GM21723 (cell line): Measurements from ENCODE around the gene RPL28.

ENCODE experiments used
- ATAC-seq: cut with Tn5 transposase; IDR thresholded peaks from one replicate; pipeline ENCODE4 v1.9.1; 2021; ENCODE audit warnings: mild to moderate bottlenecking, moderate library complexity; ENCODE audit not compliant: unreplicated experiment

The RPL28 gene

GRCh38 chr19:55372316-55373081 is 13.2 kb upstream of the RPL28 start:
- ATAC-seq = no peak

GRCh38 chr19:55373306-55373992 is 12.3 kb upstream of the RPL28 start:
- no peak for ATAC-seq

- no peak for ATAC-seq
Observed at GRCh38 chr19:55373993-55374757, 11.6 kb upstream of the RPL28 start.

- ATAC-seq = no peak
Observed at GRCh38 chr19:55376241-55376933, 9.3 kb upstream of the RPL28 start, which contains the start of gene TMEM190. TSS of gene TMEM190 (plus strand) at chr19:55376826. CDS start at chr19:55376854, 28 bp downstream.

GRCh38 chr19:55377356-55378131 is 8.2 kb upstream of the RPL28 start:
- no peak for ATAC-seq

- ATAC-seq = no peak
Observed at GRCh38 chr19:55379174-55379573, 6.6 kb upstream of the RPL28 start.

- ATAC-seq = no peak
Observed at GRCh38 chr19:55382013-55382412, 3.7 kb upstream of the RPL28 start.

GRCh38 chr19:55382522-55383054 is 3.1 kb upstream of the RPL28 start:
- no peak for ATAC-seq

- no peak for ATAC-seq
Observed at GRCh38 chr19:55383279-55384130, 2.2 kb upstream of the RPL28 start.

- no peak for ATAC-seq
Observed at GRCh38 chr19:55384131-55384919, 1.4 kb upstream of the RPL28 start, which contains the start of gene TMEM238. TSS of gene TMEM238 (minus strand) at chr19:55384292. CDS start at chr19:55384259, 33 bp downstream.

- ATAC-seq = peak; percentile 61
Observed at GRCh38 chr19:55384920-55385723, 610 bp upstream of the RPL28 start.

GRCh38 chr19:55386493-55386971 is 800 bp downstream of the RPL28 start:
- no peak for ATAC-seq

GRCh38 chr19:55387736-55388497 is 2.2 kb downstream of the RPL28 start:
- ATAC-seq = no peak

- no peak for ATAC-seq
Observed at GRCh38 chr19:55389386-55390317, 3.9 kb downstream of the RPL28 start.

GRCh38 chr19:55390461-55390880 is 4.7 kb downstream of the RPL28 start:
- ATAC-seq = no peak
